ENCODE results near the gene GOLGA6L2. TPM values are rescaled to one million over a fixed set of nuclear protein-coding genes. Genes with fewer than 3 reads are reported as not detected.

GOLGA6L2 gene
- total and polyA plus RNA-seq, 2 of the 13 experiments (the other 11 are each of a cell fraction or from before 2014, with no cell fraction given), result not detected

DNA sequence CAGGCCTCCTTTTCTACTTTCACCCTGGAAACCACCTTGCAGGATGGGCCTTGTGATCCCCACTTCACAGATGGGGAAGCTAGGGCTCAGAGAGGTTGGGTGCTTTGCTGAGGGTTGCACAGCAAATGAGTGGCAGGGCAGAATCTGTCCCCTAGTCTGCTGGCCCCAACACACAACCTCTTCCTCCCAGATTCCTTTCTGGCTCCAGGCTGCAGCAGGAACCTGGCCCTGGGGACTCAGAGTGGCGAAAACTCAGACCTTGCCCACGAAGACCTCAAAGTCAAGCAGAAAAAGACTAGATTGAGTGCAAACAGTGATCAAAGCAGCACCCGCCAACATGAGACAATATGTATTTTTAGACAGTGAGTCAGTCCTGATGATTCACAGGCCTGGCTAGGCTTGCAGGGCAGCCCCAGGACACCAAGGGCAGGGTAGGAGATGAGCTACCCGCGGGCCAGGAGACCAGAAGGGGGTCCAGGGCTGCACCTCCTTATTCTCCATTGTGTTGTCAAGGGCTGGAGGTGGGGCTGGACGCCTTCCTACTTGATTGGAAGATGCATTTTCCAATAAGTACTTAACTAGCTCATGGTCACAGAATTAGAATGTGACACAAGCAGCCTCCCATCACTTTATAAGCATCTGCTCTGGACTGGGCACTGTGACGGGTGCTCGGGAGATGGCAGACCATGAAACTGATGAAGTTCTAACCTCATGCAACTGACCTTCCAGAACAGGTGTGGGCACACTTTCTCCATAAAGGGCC lies 23.9 kb downstream of the GOLGA6L2 start (continued):
- TF ChIP-seq UBTF (CRISPR knock-in tag; IDR thresholded peaks at IDR 0.05) (0 out of 2 replicates have a peak, but pooled peaks have one; percentile 26), SALL2 (CRISPR knock-in tag; IDR thresholded peaks at IDR 0.05) (no peak), RFX3 (CRISPR knock-in tag; IDR thresholded peaks at IDR 0.05) (no peak), TRIM22 (IDR thresholded peaks at IDR 0.05) (no peak), NR3C1 (CRISPR knock-in tag; IDR thresholded peaks at IDR 0.05) (no peak), IRF9 (CRISPR knock-in tag; IDR thresholded peaks at IDR 0.05; ENCODE audit: borderline replicate concordance) (no peak), PHF8 (CRISPR knock-in tag; IDR thresholded peaks at IDR 0.05) (no peak), NFATC3 (CRISPR knock-in tag; IDR thresholded peaks at IDR 0.05) (no peak), ZNF235 (CRISPR knock-in tag; IDR thresholded peaks at IDR 0.05; ENCODE audit: borderline replicate concordance) (no peak), ZNF333 (CRISPR knock-in tag; IDR thresholded peaks at IDR 0.05; ENCODE audit: borderline replicate concordance) (no peak), HOXA5 (CRISPR knock-in tag; IDR thresholded peaks at IDR 0.05) (no peak), ZNF138 (CRISPR knock-in tag; IDR thresholded peaks at IDR 0.05; ENCODE audit: low read depth) (no peak), CEBPZ (IDR thresholded peaks at IDR 0.05; ENCODE audit: low read length) (no peak), ZIK1 (CRISPR knock-in tag; IDR thresholded peaks at IDR 0.05; ENCODE audit: borderline replicate concordance, low read depth) (no peak), ZNF598 (CRISPR knock-in tag; IDR thresholded peaks at IDR 0.05; ENCODE audit: borderline replicate concordance) (no peak)
- TF ChIP-seq, protein P1, sequence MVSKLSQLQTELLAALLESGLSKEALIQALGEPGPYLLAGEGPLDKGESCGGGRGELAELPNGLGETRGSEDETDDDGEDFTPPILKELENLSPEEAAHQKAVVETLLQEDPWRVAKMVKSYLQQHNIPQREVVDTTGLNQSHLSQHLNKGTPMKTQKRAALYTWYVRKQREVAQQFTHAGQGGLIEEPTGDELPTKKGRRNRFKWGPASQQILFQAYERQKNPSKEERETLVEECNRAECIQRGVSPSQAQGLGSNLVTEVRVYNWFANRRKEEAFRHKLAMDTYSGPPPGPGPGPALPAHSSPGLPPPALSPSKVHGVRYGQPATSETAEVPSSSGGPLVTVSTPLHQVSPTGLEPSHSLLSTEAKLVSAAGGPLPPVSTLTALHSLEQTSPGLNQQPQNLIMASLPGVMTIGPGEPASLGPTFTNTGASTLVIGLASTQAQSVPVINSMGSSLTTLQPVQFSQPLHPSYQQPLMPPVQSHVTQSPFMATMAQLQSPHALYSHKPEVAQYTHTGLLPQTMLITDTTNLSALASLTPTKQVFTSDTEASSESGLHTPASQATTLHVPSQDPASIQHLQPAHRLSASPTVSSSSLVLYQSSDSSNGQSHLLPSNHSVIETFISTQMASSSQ (IDR thresholded peaks at IDR 0.05; ENCODE audit: low read depth), result no peak
- TF ChIP-seq, protein P1 (CRISPR knock-in tag; IDR thresholded peaks at IDR 0.05; ENCODE audit: borderline replicate concordance), result no peak

Measured in HepG2 (cell line).